Fibroblast of gingiva (primary cell): ENCODE data around the gene CXCR5.
A peak's percentile ranks its signal among the peaks of the same experiment; 100 is the strongest.

Source experiments
- DNase-seq: peaks from one replicate; pipeline ENCODE4 v3.0.0-alpha.2; 2011; ENCODE audit warnings: low read depth

Gene CXCR5

GRCh38 chr11:118913411-118914125 lies 29.9 kb downstream of the CXCR5 start:
- DNase-seq, result no peak

GRCh38 chr11:118914178-118914918 lies 30.7 kb downstream of the CXCR5 start:
- DNase-seq, result no peak

GRCh38 chr11:118914987-118915386 lies 31.3 kb downstream of the CXCR5 start:
- DNase-seq, result no peak

GRCh38 chr11:118915396-118915795 lies 31.7 kb downstream of the CXCR5 start:
- DNase-seq, result no peak

- DNase-seq, result no peak
These were observed 32.5 kb downstream of the CXCR5 start for GRCh38 chr11:118915941-118916841.

GRCh38 chr11:118916842-118917388 lies 33.2 kb downstream of the CXCR5 start:
- peak; percentile 92 for DNase-seq

- DNase-seq, result peak; percentile 96
These were observed 33.9 kb downstream of the CXCR5 start for GRCh38 chr11:118917481-118918127.

- DNase-seq, result peak; percentile 100
These were observed 34.5 kb downstream of the CXCR5 start for GRCh38 chr11:118918128-118918685.

- DNase-seq, result peak; percentile 42
These were observed 35.1 kb downstream of the CXCR5 start for GRCh38 chr11:118918686-118919280.

- DNase-seq, result peak; percentile 93
These were observed 37.6 kb downstream of the CXCR5 start for GRCh38 chr11:118921121-118921928.

- DNase-seq, result peak; percentile 93
These were observed 38.4 kb downstream of the CXCR5 start for GRCh38 chr11:118921929-118922744.

- DNase-seq, result no peak
These were observed 39.3 kb downstream of the CXCR5 start for GRCh38 chr11:118922745-118923627.

GRCh38 chr11:118923721-118924587 lies 40.3 kb downstream of the CXCR5 start:
- no peak for DNase-seq

- DNase-seq, result no peak
These were observed 41.2 kb downstream of the CXCR5 start for GRCh38 chr11:118924591-118925585.

- DNase-seq, result no peak
These were observed 43.9 kb downstream of the CXCR5 start for GRCh38 chr11:118927554-118928100.
